KMS-11 (cell line): Measurements from ENCODE around the gene ORAI3.
A peak's percentile ranks its signal among the peaks of the same experiment; 100 is the strongest.

Experiments
- H2AFZ ChIP-seq: fragments of 200-600 bp; sonication (generic); 2 replicates; pipeline ENCODE4 v1.6.1; 2016; ENCODE audit warnings: antibody characterized with exemption, mixed run types, low read depth
- H3K27ac ChIP-seq: fragments of 200-600 bp; sonication (generic); 2 replicates; pipeline ENCODE4 v1.6.1; 2016; ENCODE audit warnings: mild to moderate bottlenecking, mixed run types
- H3K27me3 ChIP-seq: fragments of 200-600 bp; sonication (generic); 2 replicates; pipeline ENCODE4 v1.6.1; 2017; ENCODE audit warnings: mild to moderate bottlenecking, low read depth, mixed run types, moderate library complexity; ENCODE audit not compliant: insufficient read depth
- H3K36me3 ChIP-seq: fragments of 200-600 bp; sonication (generic); 2 replicates; pipeline ENCODE4 v1.6.1; 2017; ENCODE audit warnings: mild to moderate bottlenecking, mixed run types; ENCODE audit not compliant: insufficient read depth
- H3K4me1 ChIP-seq: fragments of 200-600 bp; sonication (generic); 2 replicates; pipeline ENCODE4 v1.6.1; 2016; ENCODE audit warnings: mild to moderate bottlenecking, low read depth, mixed run types; ENCODE audit not compliant: poor library complexity, severe bottlenecking
- H3K4me2 ChIP-seq: fragments of 200-600 bp; sonication (generic); 2 replicates; pipeline ENCODE4 v1.7.0; 2016; ENCODE audit warnings: mild to moderate bottlenecking, mixed run types
- H3K4me3 ChIP-seq: fragments of 200-600 bp; sonication (generic); IDR thresholded peaks from 2 replicates; pipeline ENCODE4 v1.6.1; 2017; ENCODE audit warnings: low read depth, low read length, mixed read lengths; ENCODE audit not compliant: insufficient read depth
- H3K79me2 ChIP-seq: fragments of 200-600 bp; sonication (generic); 2 replicates; pipeline ENCODE4 v1.6.1; 2016; ENCODE audit warnings: low read depth, mixed run types; ENCODE audit not compliant: insufficient read depth
- H3K9ac ChIP-seq: fragments of 200-600 bp; sonication (generic); 2 replicates; pipeline ENCODE4 v1.6.1; 2016; ENCODE audit warnings: mild to moderate bottlenecking, mixed run types
- H4K20me1 ChIP-seq: fragments of 200-600 bp; sonication (generic); 2 replicates; pipeline ENCODE4 v1.6.1; 2016; ENCODE audit warnings: mild to moderate bottlenecking, mixed run types; ENCODE audit not compliant: insufficient read depth
- CTCF ChIP-seq: fragments of 200-600 bp; sonication (generic); conservative IDR thresholded peaks from 2 replicates; pipeline ENCODE4 v1.6.1; 2017; ENCODE audit warnings: low read depth, mild to moderate bottlenecking, antibody characterized with exemption, low read length, moderate library complexity, mixed read lengths

The ORAI3 gene

GRCh38 chr16:30951193-30951592 is 2.3 kb downstream of the ORAI3 start:
- H3K4me3 ChIP-seq = no peak overlapping the region
- H4K20me1 ChIP-seq = no peaks in the 10 kb centered on the region
- no peaks in the 10 kb centered on the region; the same call in 1 of the 2 replicates for H3K79me2 ChIP-seq
- no peaks in the 10 kb centered on the region for H3K27me3 ChIP-seq
- TF ChIP-seq CTCF = no peak
- H3K4me2 ChIP-seq = no peak overlapping the region
- H3K4me1 ChIP-seq = peaks cover 37% of the 10 kb centered on the region
- H2AFZ ChIP-seq = no peak overlapping the region
- no peak overlapping the region for H3K9ac ChIP-seq
- no peaks in the 10 kb centered on the region for H3K36me3 ChIP-seq
- H3K27ac ChIP-seq = no peak overlapping the region

- H3K9ac ChIP-seq = no peak overlapping the region
- H2AFZ ChIP-seq = no peak overlapping the region
- no peaks in the 10 kb centered on the region for H3K36me3 ChIP-seq
- no peaks in the 10 kb centered on the region for H3K27me3 ChIP-seq
- H3K4me3 ChIP-seq = no peak overlapping the region
- peaks cover 42% of the 10 kb centered on the region for H3K4me1 ChIP-seq
- H3K27ac ChIP-seq = no peak overlapping the region
- H3K4me2 ChIP-seq = no peak overlapping the region
- no peaks in the 10 kb centered on the region; the same call in 1 of the 2 replicates for H3K79me2 ChIP-seq
- no peaks in the 10 kb centered on the region for H4K20me1 ChIP-seq
- no peak for TF ChIP-seq CTCF
Observed at GRCh38 chr16:30951750-30952149, 2.9 kb downstream of the ORAI3 start.

GRCh38 chr16:30953111-30953510 is 4.2 kb downstream of the ORAI3 start:
- H3K27me3 ChIP-seq = no peaks in the 10 kb centered on the region
- no peak overlapping the region for H3K9ac ChIP-seq
- peaks cover 43% of the 10 kb centered on the region for H3K4me1 ChIP-seq
- TF ChIP-seq CTCF = no peak
- H3K27ac ChIP-seq = no peak overlapping the region
- no peaks in the 10 kb centered on the region; the same call in 1 of the 2 replicates for H3K79me2 ChIP-seq
- H3K36me3 ChIP-seq = no peaks in the 10 kb centered on the region
- H3K4me2 ChIP-seq = no peak overlapping the region
- no peak overlapping the region for H2AFZ ChIP-seq
- no peak overlapping the region for H3K4me3 ChIP-seq
- H4K20me1 ChIP-seq = no peaks in the 10 kb centered on the region

GRCh38 chr16:30953511-30954124 is 4.8 kb downstream of the ORAI3 start:
- H2AFZ ChIP-seq = no peak overlapping the region

More at GRCh38 chr16:30953511-30954124, 4.8 kb downstream of the ORAI3 start:
- Histone ChIP-seq H3K36me3 (no peaks in the 10 kb centered on the region), H3K4me2 (peak overlapping the region; percentile 2; the same call in 1 of the 2 replicates), H3K9ac (no peak overlapping the region), H3K27me3 (no peaks in the 10 kb centered on the region), H4K20me1 (no peaks in the 10 kb centered on the region), H3K79me2 (peaks cover 3% of the 10 kb centered on the region; the same call in 1 of the 2 replicates), H3K4me1 (peaks cover 43% of the 10 kb centered on the region), H3K4me3 (no peak overlapping the region), H3K27ac (no peak overlapping the region)
- TF ChIP-seq CTCF = peak; percentile 81
